Mesothelial cell of epicardium (in vitro differentiated cells): ENCODE measurements around the gene AP5B1. TPM values are rescaled to one million over a fixed set of nuclear protein-coding genes. Genes with fewer than 3 reads are reported as not detected.

Source experiments
- DNase-seq, 2 experiments: peaks; one replicate each; pipeline ENCODE4 v3.0.0; 2021; ENCODE audit warnings: low spot score in 2 of 2; ENCODE audit not compliant: unreplicated experiment in 2 of 2
- H3K27ac Mint-ChIP-seq: 2 replicates; pipeline ENCODE4 v1.8.0; 2021; ENCODE audit warnings: mixed read lengths
- H3K27me3 Mint-ChIP-seq: 2 replicates; pipeline ENCODE4 v1.8.0; 2021; ENCODE audit warnings: low read depth, mixed read lengths
- H3K36me3 Mint-ChIP-seq: 2 replicates; pipeline ENCODE4 v1.8.0; 2021; ENCODE audit warnings: mixed read lengths
- H3K4me1 Mint-ChIP-seq: 2 replicates; pipeline ENCODE4 v1.8.0; 2021; ENCODE audit warnings: mixed read lengths
- H3K4me3 Mint-ChIP-seq: 2 replicates; pipeline ENCODE4 v1.8.0; 2021; ENCODE audit warnings: mild to moderate bottlenecking, moderate library complexity, mixed read lengths
- H3K9me3 Mint-ChIP-seq: 2 replicates; pipeline ENCODE4 v1.8.0; 2021; ENCODE audit warnings: mixed read lengths
- CTCF ChIP-seq: fragments of 200-600 bp; sonication (generic); IDR thresholded peaks from one replicate; pipeline ENCODE4 v1.5.0; 2021; ENCODE audit warnings: antibody characterized with exemption; ENCODE audit not compliant: unreplicated experiment
- total RNA-seq: library from RNA; stranded (reverse); gene quantifications from 3 replicates; pipeline ENCODE4 v1.2.1, GENCODE V29; 2021

Gene AP5B1
- total RNA-seq, 1 donor from 2014 or later, result 23.3 TPM

DNA sequence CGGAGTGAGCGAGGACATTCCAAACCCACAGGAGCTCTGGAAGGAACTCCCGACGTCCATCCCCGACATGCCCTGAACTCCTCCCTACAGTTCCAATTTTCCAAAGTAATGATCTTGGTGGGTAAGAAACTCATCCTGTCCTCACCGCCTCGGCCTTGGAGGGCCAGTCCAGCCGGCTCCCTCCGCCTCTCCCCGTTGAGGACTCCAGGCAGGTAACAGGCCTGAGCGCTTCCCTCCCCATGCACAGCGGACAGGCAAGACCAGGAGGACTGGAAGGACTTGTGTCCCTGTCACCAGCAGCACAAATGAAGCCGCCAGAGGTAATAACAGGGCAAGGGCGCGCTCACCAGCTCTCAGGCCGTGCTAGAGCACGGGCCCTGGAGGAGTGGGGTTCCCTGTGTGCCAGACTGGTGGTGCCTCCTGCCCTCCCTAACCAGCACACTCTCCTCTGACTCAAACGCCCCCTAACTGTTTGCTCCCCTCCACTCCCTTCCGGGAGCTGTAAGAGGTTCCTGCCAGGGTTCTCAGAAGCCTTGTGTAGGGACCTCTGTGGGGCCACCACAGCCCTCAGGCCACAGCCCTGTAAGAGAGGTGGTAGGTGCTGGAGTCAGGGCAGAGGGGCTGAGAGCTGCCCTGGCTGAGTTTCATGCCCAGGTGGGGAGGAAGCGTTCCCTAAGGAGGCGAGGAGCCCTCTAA, 23.2 kb upstream of the AP5B1 start:
- no peak for TF ChIP-seq CTCF
- Mint-ChIP-seq H3K27ac (no peak overlapping the region), H3K4me1 (no peaks in the 10 kb centered on the region), H3K36me3 (no peaks in the 10 kb centered on the region), H3K27me3 (peaks cover 31% of the 10 kb centered on the region), H3K9me3 (no peaks in the 10 kb centered on the region), H3K4me3 (no peak overlapping the region)
- no peak for DNase-seq

GRCh38 chr11:65802841-65803240, 22.1 kb upstream of the AP5B1 start:
- no peaks in the 10 kb centered on the region for H3K36me3 Mint-ChIP-seq
- peaks cover 24% of the 10 kb centered on the region for H3K27me3 Mint-ChIP-seq
- no peak overlapping the region for H3K27ac Mint-ChIP-seq
- DNase-seq, result no peak
- H3K4me3 Mint-ChIP-seq, result no peak overlapping the region
- no peaks in the 10 kb centered on the region for H3K9me3 Mint-ChIP-seq
- H3K4me1 Mint-ChIP-seq, result no peaks in the 10 kb centered on the region
- no peak for TF ChIP-seq CTCF

GRCh38 chr11:65801153-65801987, 20.6 kb upstream of the AP5B1 start:
- H3K27me3 Mint-ChIP-seq, result peaks cover 20% of the 10 kb centered on the region
- no peaks in the 10 kb centered on the region for H3K9me3 Mint-ChIP-seq
- TF ChIP-seq CTCF, result no peak
- H3K4me1 Mint-ChIP-seq, result no peaks in the 10 kb centered on the region
- no peak overlapping the region for H3K27ac Mint-ChIP-seq
- no peak overlapping the region for H3K4me3 Mint-ChIP-seq
- no peaks in the 10 kb centered on the region for H3K36me3 Mint-ChIP-seq
- no peak for DNase-seq

GRCh38 chr11:65798882-65799281, 18.1 kb upstream of the AP5B1 start:
- H3K36me3 Mint-ChIP-seq, result no peaks in the 10 kb centered on the region
- no peak overlapping the region for H3K27ac Mint-ChIP-seq
- no peak overlapping the region for H3K4me3 Mint-ChIP-seq
- no peaks in the 10 kb centered on the region for H3K4me1 Mint-ChIP-seq
- H3K27me3 Mint-ChIP-seq, result peaks cover 12% of the 10 kb centered on the region
- no peak for DNase-seq
- no peaks in the 10 kb centered on the region for H3K9me3 Mint-ChIP-seq
- TF ChIP-seq CTCF, result no peak

DNA sequence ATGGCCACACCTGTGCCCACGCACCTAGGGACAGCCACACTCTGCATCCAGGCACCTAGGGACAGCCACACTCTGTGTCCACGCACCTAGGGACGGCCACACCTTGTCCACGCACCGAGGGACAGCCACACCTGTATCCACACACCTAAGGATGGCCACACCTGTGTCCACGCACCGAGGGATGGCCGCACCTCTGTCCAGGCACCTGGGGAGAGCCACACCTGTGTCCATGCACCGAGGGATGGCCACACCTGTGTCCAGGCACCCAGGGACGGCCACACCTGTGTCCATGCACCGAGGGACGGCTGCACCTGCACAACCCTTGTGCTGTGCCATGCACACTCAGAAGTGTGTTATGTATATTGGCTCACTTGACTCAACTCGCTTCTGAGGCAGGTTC, 16.9 kb upstream of the AP5B1 start:
- H3K27me3 Mint-ChIP-seq, result peaks cover 2% of the 10 kb centered on the region
- peaks cover 5% of the 10 kb centered on the region for H3K4me1 Mint-ChIP-seq
- H3K27ac Mint-ChIP-seq, result no peak overlapping the region
- no peaks in the 10 kb centered on the region for H3K36me3 Mint-ChIP-seq
- no peak for TF ChIP-seq CTCF
- no peak for DNase-seq
- no peak overlapping the region for H3K4me3 Mint-ChIP-seq
- H3K9me3 Mint-ChIP-seq, result no peaks in the 10 kb centered on the region
